Stimulated activated CD8-positive, alpha-beta memory T cell treated with anti-CD3 and anti-CD28 coated beads, Interleukin-7, amount 100 ng/mL, for 1 hour (primary cell): Measurements from ENCODE around the gene ATP2A2.
A peak's percentile ranks its signal among the peaks of the same experiment; 100 is the strongest.
"Not testable (repeated sequence)": the region's sequence is repeated elsewhere in the genome, so short reads cannot be mapped to it uniquely, and the experiment has no call there.

Source experiments
- DNase-seq, 2 donors: peaks; one replicate each; pipeline ENCODE4 v3.0.0-alpha.2; 2020; ENCODE audit warnings: low read depth in 2 of 2

ATP2A2 gene

GRCh38 chr12:110280779-110281548, at the start of gene ATP2A2:
Gene ATP2A2, plus strand, starts transcription at chr12:110281247. Its CDS starts 543 bp downstream, at chr12:110281790.
- peak; percentile 74 to 79 for DNase-seq

- DNase-seq, result no peak
Measured at GRCh38 chr12:110233212-110233903, 47.7 kb upstream of the ATP2A2 start.

DNA sequence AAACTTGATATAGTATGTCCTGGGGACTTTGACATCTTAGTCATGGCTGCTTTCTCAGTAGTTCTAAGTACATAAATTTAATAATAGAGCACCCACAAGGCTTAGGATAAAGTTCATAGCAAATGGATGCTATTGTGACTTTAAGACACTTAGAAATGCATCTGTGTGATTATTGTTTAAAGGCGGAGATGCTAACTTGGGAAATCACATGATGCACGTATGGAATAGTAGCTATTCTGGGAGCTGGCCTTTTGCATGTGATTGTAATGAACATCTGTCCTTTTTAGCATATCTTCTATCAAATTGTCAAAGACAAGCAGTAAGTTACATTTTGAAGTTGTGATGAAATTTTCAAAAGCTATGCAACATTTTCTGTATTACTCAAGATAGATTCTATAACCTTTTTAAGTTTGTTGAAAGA, 46.7 kb upstream of the ATP2A2 start:
- no peak for DNase-seq

DNA sequence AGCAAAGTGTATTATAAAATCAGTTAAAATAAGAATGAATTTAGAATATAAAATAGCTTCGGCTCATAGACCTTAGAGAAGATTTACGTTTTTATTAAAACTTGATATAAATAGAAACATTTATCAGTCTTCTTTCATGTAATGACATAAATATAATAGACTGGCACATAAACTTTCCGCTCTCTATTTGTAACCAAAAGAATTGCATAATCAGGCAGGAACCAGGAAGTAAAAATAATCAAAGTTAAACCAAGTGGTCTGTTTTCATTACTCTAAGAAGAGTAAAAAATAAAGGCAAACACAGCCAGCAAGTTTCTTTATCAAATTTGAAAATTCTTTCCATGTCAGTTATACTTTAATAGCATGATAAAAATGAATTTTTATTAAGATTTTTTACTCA, 46.3 kb upstream of the ATP2A2 start:
- DNase-seq, result no peak

GRCh38 chr12:110235383-110235782, 45.7 kb upstream of the ATP2A2 start:
- DNase-seq, result no peak

DNA sequence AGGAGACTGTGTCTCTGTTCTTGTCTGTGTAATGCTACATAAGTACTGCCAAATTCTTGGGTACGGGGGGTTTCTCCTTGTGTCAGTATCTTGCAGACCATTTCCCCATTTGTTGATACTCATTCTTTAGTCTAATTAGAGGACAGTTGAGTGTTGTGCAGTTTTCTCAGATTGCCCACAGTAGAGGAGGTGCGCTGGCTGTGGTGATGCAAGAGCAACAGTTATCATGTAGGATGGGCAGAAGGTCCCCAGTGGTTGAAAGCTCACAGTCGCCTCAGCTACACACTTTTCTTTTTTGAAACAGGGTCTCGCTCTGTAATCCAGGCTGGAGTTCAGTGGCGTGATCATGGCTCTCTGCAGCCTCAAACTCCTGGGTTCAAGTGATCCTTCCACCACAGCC, 37.8 kb upstream of the ATP2A2 start:
- DNase-seq, result no peak

- DNase-seq, result no peak
Measured at GRCh38 chr12:110244372-110244771, 36.7 kb upstream of the ATP2A2 start.

DNA sequence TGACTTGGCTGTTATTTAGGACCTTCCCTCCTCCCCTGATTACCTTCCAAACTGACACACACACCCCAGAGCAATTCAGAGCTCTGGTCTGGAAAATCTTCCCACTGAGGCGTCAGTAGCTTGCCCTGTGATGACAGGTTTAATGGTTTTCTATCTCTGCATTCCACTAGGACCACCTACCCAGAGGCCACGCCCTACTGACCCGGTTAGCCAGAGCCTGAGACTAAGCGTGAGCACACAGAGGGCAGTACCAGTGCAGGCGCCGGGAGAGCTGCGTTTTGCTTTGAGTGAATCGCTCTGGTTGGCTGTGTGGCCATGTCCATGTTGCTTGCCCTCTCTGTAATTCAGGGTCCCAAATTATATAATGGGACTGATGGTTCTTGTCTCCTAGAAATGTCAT, 36.2 kb upstream of the ATP2A2 start:
- DNase-seq, result no peak

GRCh38 chr12:110245369-110245772, 35.7 kb upstream of the ATP2A2 start:
- DNase-seq, result peak in 1 of 2 donors; percentile 17

GRCh38 chr12:110246636-110247339, 34.3 kb upstream of the ATP2A2 start:
- no peak for DNase-seq

DNA sequence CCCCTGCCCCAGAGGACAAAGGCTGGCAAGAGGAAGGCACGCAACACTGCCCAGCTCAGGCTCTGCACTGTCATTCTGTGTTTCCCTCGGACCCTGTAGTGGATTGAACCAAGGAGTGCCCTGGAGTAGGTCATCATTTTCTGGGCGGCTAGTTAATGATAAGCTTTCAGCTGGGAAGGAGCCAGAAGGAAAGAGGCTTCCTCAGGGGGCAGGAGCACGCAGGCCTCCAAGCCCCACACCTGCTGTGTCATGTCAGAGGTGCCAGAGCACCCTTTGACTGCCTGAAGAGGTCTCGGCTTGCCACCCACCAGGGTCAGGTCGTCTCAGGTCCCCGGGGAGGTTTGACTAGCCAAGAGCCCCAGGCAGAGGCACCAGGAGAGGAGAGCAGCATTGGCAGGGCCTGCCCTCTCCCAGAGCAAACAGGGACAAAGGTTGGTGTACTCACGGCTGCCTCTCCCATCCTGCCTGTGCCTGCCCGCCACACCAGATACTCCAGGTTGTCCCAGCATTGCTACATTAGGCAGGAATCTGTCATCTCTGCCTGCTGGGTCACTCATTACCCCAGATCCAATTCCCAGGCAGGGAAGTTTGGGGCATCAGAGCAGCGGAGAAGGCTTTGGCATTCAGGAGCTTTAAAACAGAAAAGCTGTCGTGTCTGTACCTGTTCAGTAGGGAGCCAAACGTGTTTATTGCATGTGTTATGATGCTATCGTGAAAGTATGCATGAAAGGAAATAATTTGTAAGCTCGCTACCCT, 33.5 kb upstream of the ATP2A2 start:
- DNase-seq, result no peak

DNA sequence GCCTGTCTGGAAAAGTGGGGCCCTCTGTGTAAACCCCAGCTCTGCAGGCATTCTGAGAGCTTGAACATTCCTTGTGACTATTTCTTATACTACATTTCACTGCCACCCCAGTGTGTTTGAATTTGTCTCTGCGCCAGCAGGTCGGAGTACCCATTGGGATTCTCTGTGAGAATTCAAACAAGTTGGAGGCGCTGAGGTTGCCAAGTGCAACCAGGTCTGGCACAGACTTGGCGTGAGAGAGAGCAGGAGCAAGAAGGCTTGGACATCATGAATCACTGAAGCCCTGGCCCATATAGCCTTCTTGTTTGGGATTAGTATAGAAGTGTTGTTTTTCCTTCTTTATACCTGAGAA, 33.0 kb upstream of the ATP2A2 start:
- no peak for DNase-seq

DNA sequence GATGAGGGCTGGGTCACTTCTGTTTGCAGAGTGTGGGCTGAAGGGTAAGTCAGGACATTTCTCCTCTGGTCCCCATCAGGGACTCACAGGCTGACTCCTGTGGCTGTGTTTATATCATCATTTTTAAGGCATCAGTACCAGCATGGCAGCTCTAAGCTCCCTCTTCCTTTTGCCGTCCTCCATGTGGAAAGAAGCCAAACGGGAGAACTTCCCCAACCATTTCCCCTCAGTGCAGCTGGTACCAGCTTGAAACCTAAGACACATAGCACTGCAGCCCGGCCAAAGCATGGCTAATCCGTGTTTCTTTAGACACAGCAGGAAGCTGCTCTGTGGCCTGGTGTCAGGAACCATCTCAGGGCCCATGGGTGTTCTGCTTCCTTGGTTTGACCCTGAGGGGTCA, 31.9 kb upstream of the ATP2A2 start:
- no peak for DNase-seq

GRCh38 chr12:110249716-110250225, 31.3 kb upstream of the ATP2A2 start:
- DNase-seq, result no peak

- no peak for DNase-seq
Measured at GRCh38 chr12:110251381-110251780, 29.7 kb upstream of the ATP2A2 start.

GRCh38 chr12:110252716-110253115, 28.3 kb upstream of the ATP2A2 start:
- DNase-seq, result no peak

DNA sequence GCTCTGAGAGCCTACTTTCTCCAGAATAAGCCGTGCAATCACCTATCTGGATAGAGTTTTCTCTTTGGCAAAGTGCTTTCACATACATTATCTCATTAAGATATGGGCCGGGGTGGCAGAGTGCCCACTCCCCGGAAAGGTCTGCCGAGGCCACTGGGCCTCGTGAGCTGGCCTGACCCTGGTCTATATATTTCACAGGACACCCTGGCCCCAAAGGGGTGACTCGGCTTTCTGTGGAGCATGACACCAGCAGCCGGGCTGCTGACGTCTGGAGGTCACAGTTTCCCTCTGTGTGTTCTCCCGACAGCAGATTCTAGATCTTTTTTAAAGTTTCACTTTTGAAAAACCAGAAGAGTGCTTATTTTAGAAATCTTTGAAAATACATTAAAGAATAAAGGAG, 27.9 kb upstream of the ATP2A2 start:
- no peak for DNase-seq

- no peak for DNase-seq
Measured at GRCh38 chr12:110254971-110255540, 26.0 kb upstream of the ATP2A2 start.

DNA sequence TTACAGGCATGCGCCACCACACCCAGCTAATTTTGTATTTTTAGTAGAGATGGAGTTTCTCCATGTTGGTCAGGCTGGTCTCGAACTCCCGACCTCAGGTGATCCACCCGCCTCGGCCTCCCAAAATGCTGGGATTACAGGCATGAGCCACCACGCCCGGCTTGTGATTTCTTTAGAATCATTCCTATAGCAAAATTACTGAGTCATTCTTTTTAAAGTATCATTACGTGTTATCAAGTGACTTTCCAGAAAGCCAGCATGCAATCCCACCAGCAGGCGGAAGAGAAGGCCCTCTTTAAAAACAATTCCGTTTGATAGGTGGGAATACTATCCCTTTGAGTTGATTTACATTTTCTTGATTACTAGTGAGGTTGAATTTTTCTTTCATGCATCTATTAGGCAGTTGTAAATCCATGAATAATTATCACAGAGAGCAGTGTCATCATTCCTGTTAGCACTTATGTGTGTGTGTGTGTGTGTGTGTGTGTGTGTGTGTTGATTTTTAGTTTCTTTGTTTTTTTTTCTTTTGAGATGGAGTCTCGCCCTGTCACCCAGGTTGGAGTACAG, 25.1 kb upstream of the ATP2A2 start:
- DNase-seq, result not testable (repeated sequence)

DNA sequence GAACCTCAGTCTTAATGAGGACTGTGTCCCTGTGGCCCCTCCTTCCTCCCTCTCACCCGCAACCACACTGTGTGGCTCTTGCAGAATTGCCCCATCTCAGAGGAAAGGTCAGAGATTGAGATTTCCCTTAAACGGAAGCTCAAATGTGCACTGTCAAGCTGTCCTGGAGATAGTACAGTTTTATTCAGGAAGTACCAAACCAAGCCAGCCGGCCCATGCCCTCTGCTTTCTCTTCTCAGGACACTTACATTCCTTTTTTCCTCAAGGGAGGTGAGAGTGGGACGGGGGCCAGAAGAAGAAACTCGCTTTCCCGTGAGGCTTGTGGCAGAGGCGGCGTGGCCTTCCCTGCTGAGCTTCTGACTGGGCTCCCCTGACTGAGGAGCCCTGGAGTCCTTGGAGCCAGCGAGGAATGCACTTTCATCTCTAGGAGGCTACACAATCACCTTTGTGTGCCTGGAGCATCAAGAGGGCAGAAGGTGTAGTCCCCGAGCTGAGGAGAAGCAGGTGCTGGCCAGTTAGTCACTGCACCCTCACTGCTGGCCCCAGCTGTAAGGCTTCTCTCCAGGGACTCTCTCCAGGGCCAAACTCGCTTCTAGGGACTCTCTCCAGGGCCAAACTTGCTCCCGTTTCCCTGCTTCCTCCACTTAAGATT, 24.1 kb upstream of the ATP2A2 start:
- no peak for DNase-seq

GRCh38 chr12:110258466-110258865, 22.6 kb upstream of the ATP2A2 start:
- no peak for DNase-seq
